HepG2 (cell line): ENCODE data around the gene WDR45B. TPM values are rescaled to one million over a fixed set of nuclear protein-coding genes. Genes with fewer than 3 reads are reported as not detected.

Experiments used
- AFF4 ChIP-seq: sonication (generic); formaldehyde crosslinking; IDR thresholded peaks from 2 replicates; pipeline ENCODE4 v1.4.0; 2020; ENCODE audit warnings: missing genetic modification reagents
- ARID5B ChIP-seq: IDR thresholded peaks from 2 replicates; pipeline ENCODE4 v1.4.0; 2020; ENCODE audit warnings: mild to moderate bottlenecking, missing genetic modification reagents
- EZH2 ChIP-seq: conservative IDR thresholded peaks from 2 replicates; pipeline ENCODE4 v1.6.1; 2012; ENCODE audit warnings: mild to moderate bottlenecking, low read depth, low read length, moderate library complexity
- MED13 ChIP-seq: sonication (generic); formaldehyde crosslinking; IDR thresholded peaks from 2 replicates; pipeline ENCODE4 v1.5.0; 2020; ENCODE audit warnings: missing genetic modification reagents
- RFX3 ChIP-seq: IDR thresholded peaks from 2 replicates; pipeline ENCODE4 v1.6.1; 2016; ENCODE audit warnings: missing biosample characterization, missing genetic modification reagents
- ZHX2 ChIP-seq, 2 experiments: sonication (generic) in 1 of 2; formaldehyde crosslinking in 1 of 2; IDR thresholded peaks; 2 replicates each; pipeline versions ENCODE4 v1.6.1 to v1.9.0; 2014 to 2022; ENCODE audit warnings: antibody characterized with exemption in 1 of 2, borderline replicate concordance in 1 of 2, inconsistent platforms in 1 of 2, low read depth in 1 of 2, missing genetic modification reagents in 1 of 2
- polyA plus RNA-seq, 8 experiments: library from polyadenylated mRNA; depleted of rRNA in 3 of 8; stranded (reverse) in 7 of 8; unstranded in 1 of 8; fragments of >200 nt; fragmentation: Illumina TruSeq in 4 of 8; extraction: Trizol in 4 of 8; gene quantifications; 2 replicates each; pipeline versions ENCODE4 v1.2.1 to v1.2.3, GENCODE V29; 2011 to 2016; ENCODE audit warnings: low read depth in 4 of 8, missing spikeins in 1 of 8, mixed read lengths in 1 of 8; ENCODE audit not compliant: insufficient read depth in 1 of 8
- total RNA-seq, 5 experiments: library from RNA; depleted of rRNA; stranded (reverse); fragments of >200 nt; fragmentation: Illumina TruSeq; extraction: Trizol; gene quantifications; 2 replicates each; pipeline ENCODE4 v1.2.3, GENCODE V29; 2016; ENCODE audit warnings: low read depth in 1 of 5
- TF ChIP-seq, protein P1 (sequence below): sonication (generic); formaldehyde crosslinking; IDR thresholded peaks from 2 replicates; pipeline ENCODE4 v1.4.0; 2020; ENCODE audit warnings: missing genetic modification reagents, borderline replicate concordance

Gene WDR45B
- total and polyA plus RNA-seq, 2 of the 13 experiments (the other 11 are each of a cell fraction or from before 2014, with no cell fraction given), result 86.2 to 155 TPM

DNA sequence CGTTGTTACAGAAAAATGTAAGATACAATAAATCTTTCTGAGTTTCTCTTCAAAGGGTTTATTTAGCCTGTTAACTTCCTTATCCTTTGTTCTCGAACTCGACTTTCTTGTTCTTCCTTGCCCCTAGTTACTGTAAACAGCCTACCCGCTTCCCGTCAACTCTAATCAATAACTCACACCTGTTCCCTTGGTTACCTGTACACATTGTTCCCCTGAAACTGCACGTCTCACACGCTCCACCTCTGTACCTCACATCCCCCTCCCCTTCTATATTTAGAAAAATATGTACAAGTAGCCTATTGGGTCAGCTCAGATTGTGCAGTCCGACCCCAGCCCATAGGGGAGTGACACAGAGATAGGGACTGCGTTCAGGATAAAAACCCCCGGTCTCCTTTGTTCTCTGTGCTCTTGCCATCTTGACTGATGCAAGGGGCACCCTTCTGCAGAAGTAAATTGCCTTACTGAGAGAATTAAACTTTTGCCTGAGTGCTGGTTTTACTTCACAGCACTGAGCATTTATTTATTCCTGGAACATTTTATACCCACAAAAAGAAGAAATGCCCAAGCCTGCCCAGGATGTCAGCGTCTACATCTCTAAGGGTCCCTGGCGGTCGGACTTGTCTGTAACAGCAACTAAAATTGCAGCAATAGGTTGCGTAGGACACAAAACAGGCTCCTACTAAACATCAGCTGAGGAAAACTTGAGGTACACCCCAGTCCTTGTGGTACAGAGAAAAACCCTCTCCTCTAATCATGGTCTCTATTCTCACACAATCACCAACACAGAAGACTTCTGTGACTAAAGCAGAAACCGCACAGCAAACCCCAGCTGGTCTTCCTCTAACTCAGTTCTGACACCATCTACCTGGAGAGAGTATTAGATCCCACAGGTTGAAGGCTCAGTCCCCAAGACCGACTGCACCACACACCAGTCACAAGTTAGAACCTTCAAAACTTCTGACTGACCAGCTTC lies 11.3 kb downstream of the WDR45B start (continued):
- TF ChIP-seq AFF4 (no peak), RFX3 (peak; percentile 83), ZHX2 (IDR thresholded peaks at IDR 0.05; ENCODE audit: low read depth) (no peak), ZHX2 (CRISPR knock-in tag; IDR thresholded peaks at IDR 0.05; ENCODE audit: borderline replicate concordance) (no peak), EZH2 (no peak), ARID5B (CRISPR knock-in tag) (peak; percentile 37; the same call in 1 of the 2 replicates), MED13 (CRISPR knock-in tag) (no peak)
- TF ChIP-seq, protein P1, sequence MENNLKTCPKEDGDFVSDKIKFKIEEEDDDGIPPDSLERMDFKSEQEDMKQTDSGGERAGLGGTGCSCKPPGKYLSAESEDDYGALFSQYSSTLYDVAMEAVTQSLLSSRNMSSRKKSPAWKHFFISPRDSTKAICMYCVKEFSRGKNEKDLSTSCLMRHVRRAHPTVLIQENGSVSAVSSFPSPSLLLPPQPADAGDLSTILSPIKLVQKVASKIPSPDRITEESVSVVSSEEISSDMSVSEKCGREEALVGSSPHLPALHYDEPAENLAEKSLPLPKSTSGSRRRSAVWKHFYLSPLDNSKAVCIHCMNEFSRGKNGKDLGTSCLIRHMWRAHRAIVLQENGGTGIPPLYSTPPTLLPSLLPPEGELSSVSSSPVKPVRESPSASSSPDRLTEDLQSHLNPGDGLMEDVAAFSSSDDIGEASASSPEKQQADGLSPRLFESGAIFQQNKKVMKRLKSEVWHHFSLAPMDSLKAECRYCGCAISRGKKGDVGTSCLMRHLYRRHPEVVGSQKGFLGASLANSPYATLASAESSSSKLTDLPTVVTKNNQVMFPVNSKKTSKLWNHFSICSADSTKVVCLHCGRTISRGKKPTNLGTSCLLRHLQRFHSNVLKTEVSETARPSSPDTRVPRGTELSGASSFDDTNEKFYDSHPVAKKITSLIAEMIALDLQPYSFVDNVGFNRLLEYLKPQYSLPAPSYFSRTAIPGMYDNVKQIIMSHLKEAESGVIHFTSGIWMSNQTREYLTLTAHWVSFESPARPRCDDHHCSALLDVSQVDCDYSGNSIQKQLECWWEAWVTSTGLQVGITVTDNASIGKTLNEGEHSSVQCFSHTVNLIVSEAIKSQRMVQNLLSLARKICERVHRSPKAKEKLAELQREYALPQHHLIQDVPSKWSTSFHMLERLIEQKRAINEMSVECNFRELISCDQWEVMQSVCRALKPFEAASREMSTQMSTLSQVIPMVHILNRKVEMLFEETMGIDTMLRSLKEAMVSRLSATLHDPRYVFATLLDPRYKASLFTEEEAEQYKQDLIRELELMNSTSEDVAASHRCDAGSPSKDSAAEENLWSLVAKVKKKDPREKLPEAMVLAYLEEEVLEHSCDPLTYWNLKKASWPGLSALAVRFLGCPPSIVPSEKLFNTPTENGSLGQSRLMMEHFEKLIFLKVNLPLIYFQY (CRISPR knock-in tag), result no peak
